ENCODE measurements around the gene SLC29A4.
"Not testable (repeated sequence)": the region's sequence is repeated elsewhere in the genome, so short reads cannot be mapped to it uniquely, and the experiment has no call there.

The SLC29A4 gene

DNA sequence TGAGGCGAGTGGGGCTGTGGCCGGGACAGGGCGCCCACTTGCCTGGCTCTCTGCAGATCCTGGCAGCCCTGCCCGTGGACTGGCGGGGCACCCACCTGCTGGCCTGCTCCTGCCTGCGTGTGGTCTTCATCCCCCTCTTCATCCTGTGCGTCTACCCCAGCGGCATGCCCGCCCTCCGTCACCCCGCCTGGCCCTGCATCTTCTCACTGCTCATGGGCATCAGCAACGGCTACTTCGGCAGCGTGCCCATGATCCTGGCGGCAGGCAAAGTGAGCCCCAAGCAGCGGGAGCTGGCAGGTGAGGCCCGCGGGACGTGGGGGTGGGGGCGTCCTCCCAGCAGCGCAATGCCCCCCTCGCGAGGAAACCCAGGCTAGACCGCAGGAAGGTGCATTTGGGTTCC is 17.6 kb downstream of the SLC29A4 start:
- no peak for DNase-seq

DNA sequence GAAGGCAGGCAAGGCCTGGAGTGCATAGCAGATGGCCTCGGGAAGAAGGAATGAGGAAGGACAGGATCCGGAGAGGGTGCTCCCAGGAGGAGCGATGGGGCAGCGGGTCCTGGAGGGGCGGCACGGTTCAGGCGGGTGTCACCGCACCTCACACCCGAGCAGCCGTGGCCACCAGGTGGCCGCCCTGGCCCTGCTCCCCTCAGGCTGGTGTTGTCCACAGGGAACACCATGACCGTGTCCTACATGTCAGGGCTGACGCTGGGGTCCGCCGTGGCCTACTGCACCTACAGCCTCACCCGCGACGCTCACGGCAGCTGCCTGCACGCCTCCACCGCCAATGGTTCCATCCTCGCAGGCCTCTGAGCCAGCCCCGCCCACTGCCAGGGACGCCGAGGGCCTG is 19.8 kb downstream of the SLC29A4 start:
- DNase-seq = no peak

DNA sequence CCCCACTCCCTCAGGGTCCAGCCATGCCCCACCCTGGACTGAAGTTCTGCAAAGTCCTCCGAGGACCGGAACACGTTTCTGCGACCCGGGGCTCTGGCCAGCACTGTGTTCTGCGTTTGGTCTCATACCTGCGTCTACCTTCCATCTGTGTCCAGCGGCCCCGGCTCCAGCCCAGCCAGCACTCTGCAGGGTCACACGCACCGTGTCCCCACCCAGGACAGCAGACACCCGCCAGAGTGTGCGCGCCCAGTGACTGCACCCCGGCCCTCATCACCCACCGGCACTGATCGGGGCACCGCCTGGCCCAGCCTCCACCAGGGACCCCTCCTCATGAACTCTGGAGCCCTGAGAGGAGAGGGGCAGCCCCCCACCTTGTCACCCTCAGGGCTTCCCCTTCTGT is 20.3 kb downstream of the SLC29A4 start:
- no peak for DNase-seq

DNA sequence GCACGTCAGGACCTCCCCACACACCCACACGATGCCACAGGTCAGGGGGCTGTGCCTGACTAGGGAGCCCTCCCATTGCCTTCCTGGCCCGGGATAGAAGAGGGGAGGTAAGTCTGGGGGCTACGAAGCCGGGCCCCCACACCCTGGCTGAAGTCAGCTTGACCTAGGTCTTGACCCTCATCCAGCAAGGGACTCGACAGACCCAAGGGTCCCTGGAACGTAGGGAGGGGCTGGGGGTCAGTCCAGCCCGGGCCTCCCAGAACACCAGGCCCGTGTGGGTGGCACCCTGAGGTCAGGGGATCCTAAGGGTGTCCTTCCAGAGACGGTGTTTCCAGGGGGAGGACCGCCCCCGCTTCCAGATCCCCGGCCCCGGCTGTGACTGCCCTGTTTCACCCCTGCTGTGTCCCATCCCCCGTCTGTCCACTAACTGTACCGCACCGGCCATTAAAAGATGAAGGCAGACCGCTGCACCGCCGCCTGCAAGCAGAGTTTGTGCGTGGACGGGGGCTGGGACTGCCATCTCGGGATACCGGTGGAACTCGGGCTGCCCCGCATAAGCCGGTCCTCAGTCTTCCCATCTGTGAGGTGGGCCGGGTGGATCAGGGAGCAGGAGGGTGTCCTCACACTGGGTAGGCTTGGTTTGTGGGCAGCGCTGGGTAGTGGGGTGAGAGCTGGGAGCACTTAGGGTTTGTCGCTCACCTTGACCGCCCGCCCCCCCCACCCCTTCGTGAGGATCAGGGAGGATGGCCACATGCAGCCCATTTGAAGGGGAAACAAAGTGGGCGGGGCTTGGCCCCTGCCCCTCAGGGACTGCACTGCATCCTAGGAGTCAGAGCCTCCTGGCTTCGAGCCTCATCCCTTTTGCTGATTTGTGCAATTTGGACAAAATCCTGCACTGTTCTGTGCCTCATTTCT is 21.1 kb downstream of the SLC29A4 start:
- DNase-seq = no peak

DNA sequence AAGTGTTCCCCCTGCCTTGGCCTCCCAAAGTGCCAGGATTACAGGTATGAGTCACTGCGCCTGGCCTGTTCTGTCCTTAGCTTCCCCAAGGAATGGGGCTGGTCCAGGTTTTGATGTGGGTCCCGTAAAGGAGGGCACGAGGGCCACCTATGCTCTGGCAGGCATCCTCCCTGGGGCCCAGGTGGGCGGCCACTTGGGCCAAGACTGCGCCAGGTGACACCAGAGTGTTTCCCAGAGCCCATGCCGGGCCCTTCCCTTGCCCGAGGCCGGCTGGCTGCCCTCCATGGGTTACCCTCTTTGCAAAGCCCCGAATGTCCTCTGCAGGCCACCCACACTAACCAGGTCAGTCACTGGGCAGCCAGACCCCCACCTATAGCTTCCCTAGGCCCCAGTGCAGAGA is 22.3 kb downstream of the SLC29A4 start:
- not testable (repeated sequence) for DNase-seq

DNA sequence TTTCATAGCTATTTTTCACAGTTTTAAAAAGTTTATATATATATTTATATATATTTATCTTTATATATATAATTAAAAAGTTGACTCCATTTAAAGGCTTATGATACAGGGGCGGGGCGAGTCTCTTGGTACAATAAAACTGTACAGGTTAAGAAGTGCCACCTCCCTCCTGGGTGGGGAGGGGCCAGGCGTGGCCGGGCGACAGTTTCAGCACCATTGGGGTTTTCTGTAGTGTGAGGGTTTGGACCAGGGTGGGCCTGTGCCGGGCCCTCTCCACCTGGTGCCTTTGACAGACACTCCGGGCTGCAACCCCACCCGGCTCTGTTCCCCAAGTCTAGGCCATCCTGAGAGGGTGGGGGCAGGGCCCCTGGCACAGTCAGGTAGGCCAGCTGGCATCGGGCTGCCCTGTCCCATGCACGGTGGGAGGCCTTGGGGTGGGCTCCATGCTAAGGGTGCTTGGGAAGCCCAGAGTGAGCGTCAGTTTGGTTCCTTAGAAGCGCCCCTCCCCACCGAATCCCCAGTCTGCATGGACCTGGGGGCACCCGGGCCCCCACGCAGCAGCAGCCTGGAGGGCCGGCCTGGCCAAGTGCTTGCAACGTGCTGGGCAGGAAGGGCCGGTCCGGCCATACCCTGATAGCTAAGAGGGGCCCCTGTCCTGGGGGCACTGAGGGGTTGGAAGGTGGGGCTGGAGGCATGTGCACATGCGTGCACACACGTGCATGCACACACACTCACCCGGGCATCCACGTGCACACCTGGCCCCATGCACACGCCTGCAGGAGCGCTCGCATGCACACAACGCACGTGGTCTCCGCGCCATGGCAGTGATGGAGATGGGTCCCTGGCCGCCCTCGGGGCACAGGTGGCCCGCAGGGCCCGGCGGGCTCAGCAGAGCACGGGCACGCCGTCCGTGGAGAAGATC is 24.7 kb downstream of the SLC29A4 start:
- not testable (repeated sequence) for DNase-seq

DNA sequence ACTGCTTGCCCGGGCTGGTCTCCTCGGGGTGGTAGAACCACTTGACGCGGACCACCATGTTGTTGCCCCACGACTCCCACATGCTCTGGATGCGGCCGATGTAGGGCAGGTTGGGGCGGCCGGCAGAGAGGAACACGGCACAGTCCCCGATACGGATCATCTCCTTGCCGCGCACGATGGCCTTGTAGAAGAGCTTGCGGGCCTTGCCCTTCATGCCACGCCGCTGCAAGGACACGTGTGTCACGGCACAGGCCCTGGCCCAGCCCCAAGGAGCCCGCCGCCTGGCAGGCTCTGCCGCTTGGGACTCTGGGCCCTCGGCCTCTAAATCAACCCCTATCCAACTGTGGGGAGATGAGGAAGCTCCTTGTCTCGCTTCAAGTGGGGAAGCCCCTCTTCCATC is 26.4 kb downstream of the SLC29A4 start:
- DNase-seq = no peak

DNA sequence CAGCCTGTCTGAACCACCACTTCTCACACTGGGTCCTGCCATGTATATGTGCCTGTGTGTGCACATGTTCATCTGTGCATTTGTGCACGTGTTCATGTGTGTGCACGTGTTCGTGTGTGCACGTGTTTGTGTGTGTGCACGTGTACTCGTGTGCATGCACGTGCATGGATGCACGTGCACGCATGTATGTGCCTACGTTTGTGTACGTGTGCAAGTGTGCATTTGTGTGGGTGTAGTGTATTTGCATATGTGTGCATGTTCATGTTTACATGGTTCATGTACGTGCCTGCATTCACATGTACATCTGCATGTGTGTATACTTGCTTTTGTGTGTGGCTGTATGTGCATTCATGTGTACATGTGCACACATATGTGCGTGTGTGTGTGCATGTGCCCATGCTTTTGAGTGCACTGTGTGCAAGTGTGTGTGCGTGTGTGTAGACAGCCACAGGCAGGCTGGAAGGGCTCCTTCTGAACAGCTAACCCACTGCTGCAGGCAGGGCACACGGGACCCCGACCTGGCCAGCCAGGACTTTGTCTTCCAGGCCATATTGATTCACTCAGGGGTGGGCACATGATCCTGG is 28.2 kb downstream of the SLC29A4 start:
- no peak for DNase-seq

DNA sequence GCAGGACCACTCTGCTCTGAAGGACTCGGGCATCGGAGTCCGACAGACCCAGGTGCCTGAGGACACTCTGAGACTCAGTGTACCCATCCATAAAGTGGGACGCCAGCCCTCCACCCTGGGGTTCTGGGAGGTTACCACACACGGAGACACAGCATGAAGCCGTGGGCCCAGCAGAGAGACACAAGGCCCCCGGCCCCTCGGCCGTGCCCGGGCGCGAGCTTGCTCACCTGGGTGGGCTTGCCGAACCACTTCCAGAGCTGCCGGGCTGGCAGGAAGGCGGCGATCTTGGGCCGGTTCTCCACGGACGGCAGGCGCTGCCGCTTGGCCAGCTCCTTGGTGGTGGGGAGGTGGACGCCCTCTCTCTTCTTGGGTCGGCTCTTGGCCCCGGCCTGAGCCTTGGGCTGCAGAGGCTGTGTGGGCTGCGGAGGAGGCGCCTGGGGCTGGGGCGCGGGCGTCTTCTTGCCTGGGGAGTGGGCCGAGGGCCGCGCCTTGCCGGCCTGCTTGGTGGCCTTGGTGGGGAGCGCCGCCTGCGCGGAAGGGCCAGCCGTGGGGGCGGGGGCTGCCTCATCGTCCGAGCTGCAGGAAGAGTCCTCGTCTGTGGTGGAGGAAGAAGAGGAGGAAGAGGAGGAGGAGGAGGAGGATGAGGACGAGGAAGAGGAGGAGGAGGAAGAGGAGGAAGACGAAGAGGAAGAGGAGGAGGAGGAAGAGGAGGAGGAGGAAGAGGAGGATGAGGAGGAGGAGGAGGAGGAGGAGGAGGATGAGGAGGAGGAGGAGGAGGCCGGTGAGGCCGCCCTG is 29.7 kb downstream of the SLC29A4 start:
- DNase-seq = not testable (repeated sequence)

DNA sequence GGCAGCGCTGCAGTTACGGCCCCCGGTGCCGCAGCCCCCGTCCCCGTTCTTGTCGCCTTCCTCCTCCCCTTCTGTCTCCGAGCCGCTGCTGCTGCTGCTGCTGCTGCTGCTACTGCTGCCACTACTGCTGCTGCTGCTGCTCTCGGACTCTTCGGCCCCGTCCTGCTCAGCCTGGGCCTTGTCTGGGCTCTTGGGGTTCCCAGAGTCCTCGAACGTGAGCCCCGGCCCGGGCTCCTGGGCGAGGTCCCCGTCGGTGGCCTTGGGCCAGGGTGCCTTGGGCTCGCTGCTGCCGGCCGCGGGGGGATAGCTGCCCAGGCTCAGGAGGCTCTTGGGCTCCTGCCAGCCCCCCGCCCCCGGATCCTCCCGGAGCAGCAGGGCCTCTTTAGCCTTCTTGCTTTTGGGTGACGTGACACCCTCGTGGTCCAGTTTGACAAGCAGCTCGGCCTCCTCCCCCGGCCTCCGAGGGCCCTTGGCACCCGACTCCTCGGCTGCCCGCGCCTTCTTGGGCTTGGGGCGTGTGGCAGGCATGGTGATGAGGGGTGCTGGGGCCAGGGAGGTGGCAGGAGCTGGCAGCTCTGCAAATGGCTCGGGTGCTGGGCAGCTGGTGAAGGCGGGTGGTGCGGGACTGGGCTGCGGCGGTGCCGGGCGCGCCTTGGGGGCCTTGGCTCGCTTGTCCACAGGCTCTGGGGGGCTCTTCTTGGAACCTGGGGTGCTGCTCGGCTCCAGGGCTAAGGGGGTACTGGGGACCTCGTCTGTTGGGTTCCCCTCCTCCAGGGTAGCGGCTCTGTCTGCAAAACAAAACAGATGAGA is 30.5 kb downstream of the SLC29A4 start:
- not testable (repeated sequence) for DNase-seq

DNA sequence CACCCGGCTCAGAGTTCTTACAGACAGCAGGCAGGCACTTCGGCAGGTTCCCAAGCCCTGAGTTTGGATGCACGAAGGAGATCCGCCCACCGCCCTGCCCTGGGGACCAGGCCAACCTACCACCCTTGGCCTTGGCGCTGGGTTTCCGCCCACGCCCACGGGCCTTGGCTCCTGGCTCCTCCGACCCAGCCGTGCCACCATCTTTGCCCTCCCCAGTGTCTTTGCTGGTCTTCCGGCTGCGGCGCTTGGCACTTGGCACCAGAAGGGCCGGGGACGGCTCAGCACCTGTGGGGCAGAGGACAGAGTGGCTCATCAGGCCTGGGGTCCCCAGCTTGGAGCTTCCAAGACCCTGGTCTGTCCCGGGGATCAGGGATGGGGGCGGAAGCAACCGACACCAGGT is 32.1 kb downstream of the SLC29A4 start:
- no peak for DNase-seq

DNA sequence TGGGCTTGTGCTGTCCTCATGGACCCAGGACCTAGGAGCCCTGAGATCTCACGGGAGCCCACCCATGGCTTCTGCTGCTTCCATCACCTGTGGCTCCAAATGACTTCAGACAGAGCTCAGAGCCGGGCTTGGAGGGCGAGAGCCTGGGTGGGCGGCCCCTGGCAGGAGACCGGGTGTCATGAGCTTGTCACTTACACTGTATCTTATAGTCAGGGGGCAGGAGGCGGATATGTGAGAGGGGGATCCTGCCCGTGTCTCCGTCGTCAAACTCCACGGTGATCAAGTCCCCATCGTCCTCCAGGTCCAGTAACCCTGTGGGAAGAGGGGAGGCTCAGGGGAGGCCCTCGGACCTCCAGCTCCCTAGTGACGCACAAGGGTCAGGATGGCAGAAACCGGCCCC is 33.0 kb downstream of the SLC29A4 start:
- no peak for DNase-seq

DNA sequence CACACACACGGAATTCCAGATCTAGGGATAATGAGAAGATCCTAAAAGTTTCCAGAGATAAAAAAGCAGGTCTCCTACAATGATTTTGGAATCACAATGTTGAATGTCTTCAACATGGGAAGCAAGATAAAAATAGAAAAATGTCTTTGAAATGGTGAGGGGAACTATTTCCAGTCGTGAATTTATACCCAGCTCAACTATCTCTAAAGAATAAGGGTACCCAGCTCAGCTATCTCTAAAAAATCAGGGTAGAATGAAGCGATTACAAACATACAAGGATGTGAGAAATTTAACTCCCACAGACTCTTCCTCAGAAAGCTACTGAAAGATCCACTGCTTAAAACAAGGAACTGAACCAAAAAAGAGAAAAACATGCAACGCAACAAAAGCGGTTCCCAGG is 35.9 kb downstream of the SLC29A4 start:
- not testable (repeated sequence) for DNase-seq

DNA sequence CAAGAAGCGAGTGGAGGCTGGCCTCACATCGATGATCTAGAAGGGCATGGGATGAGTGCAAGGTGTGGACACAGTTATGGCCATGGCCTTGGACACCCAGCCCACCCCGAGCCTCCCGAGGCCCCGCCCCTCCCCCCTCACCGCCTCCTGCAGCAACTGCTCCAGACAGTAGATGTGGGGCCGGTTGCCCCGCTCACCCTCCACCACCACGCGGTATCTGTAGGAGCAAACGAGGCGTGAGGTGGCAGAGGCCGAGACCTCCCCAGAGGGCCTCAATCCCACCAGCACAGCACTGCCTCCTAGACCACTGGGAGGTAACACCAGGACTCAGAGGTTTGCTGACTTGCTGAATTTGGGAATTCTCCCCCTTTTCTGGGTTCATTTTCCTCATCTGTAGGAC is 37.6 kb downstream of the SLC29A4 start:
- no peak for DNase-seq

DNA sequence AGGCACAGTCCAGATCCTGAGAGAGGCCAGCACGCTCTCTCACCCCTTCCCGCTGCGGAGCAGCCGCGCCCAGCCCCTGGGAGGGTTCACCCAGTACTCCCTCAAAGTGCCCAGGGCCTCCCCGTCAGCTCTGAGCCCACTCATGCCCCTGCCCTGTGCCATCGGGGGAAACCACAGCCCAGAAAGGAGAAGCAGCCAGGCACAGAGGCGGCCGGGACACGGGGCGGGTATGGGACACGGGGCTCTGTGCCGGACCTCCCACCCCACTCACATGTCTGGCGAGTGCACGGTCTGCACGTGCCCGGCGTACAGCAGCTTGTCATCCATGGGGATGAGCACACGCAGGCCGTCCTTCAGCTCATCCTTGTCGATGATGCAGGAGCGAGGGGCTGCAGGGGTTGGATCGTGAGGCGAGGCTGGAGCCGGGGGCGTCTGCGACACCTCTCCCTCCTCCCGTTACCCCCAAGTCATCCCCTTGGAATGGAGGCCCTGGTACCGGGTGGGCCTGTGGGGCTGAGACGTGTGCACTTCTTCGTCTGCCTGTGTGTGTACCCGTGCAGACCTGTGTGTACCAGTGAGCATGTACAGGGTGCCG is 38.2 kb downstream of the SLC29A4 start:
- no peak for DNase-seq

DNA sequence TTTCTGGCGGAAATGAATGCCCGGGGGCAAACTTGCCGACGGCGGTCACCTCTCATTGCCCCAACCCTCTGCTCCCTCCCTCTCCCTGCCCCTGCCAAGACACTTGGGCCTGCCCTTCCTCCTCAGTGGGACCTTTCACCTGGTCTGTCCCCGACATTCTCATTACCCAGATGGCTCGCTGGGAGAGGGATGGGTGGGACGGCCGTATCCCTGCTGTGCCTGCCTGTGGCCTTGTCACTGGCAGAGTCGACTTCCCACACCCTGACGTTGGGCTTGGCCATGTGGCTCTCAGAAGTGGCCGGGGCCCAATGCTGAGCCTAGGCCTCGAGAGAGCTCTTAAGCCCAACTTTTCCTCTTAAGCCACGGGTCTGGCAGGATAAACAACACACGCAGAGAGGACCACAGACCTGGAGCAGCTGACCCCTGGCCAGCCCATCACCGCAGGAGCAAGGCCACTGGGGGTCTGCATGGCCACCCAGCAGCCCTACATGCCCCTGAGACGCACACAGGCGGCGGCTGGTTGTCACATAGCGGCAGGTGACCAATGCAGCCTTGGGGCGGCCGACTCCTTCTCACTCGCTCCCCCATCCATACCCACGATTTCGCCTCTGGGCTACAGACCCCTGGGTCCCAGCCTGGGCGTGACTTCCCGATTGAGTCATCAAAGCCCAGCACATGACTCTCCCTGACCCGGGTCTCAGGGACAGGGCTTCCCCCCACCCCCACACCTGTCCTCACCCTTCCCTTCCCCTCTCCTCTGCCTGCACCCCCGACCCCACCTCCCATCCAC is 40.1 kb downstream of the SLC29A4 start:
- DNase-seq = no peak

DNA sequence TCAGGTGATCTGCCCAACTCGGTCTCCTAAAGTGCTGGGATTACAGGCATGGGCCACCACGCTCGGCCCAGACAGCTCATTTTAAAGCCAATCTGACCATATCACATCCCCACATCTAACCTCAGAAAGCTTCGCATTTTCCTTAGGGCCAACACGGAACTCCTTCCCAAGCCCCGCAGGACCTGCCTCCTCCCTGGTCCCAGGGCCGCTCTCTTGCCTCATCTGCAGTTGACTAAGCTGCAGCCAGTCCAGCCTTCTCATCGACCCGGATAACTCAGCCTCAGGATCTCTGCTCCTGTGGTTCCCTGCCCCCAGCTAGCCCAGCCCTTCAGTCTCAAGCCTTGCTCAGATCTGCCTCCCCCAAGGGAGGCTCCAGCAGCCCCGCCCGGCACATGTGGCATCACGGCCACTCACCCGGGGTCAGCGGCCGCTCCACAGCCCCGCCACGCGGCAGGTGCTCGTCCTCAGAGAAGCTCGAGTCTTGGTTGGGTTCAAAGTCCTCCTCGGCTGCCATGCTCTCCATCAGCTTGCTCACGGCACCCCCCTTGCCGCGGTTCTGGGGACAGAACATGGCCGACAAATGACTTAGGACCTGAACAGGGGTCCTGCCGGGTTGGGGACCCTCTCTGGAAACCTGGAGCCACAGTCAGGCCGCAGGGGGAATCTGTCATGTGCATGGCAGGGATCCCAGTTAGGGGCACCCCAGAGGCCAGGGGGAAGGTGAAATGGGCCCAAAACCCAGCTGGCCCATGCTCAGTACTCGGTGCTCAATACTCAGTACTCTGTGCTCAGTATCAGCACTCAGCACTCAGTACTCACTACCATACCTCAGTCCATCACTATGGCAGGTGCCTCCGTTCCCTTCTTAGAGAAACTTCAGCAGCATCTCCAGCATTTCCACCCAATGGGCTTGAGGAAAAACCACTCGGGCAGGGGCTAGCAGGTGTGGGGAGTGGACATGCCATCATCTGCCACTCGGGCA is 41.3 kb downstream of the SLC29A4 start:
- DNase-seq = not testable (repeated sequence)

DNA sequence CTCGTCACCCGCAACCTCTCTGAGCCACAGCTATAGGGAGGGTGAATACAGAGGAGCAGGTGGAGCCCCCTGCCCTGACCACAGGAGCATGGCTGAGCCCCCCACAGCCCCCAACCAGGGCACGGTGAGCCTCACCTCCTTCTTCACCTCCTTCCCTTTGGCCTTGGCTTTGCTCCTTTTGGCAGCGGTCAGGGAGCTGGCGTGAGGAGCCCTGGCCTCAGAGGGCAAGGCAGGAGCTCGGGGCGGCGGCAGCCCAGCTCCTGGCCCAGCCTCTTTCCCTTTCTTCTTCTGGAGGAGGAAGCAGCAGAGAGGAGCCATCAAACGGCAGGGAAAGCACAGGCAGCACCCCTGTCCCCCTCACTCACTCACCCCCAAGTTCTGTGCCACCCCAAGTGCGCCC is 42.2 kb downstream of the SLC29A4 start:
- DNase-seq = no peak

DNA sequence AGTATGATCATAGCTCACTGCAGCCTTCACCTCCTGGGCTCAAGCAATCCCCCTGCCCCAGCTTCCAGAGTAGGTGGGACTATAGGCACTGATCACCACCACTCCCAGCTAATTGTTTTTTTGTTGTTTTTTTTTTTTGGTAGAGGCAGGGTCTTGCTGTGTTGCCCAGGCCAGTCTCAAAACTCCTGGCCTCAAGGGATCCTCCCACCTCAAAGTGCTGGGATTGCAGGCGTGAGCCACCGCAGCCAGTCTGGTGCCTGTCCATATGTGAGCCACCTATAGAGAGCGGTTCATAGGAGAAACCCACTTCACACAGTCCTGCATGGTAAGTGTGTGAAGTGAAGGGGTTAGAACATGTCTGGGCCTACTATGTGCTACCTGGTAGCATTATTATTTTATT is 47.5 kb downstream of the SLC29A4 start:
- no peak for DNase-seq
